Prostate gland (tissue), 2 donors: ENCODE data around the gene PACSIN3. TPM values are rescaled to one million over a fixed set of nuclear protein-coding genes. Genes with fewer than 3 reads are reported as not detected.
"Not testable (repeated sequence)": the region's sequence is repeated elsewhere in the genome, so short reads cannot be mapped to it uniquely, and the experiment has no call there.

Source experiments
- DNase-seq: peaks from one replicate; pipeline ENCODE4 v3.0.0-alpha.2; 2019; ENCODE audit warnings: low spot score
- H3K27ac ChIP-seq, 2 donors: fragments of 200-600 bp; sonication (generic); 2 replicates each; pipeline ENCODE4 v1.5.1; 2017 to 2019
- H3K27me3 ChIP-seq: fragments of 200-600 bp; sonication (generic); replicated peaks from 2 replicates; pipeline ENCODE4 v1.5.1; 2019; ENCODE audit not compliant: insufficient read depth
- H3K36me3 ChIP-seq, 2 donors: fragments of 200-600 bp; sonication (generic); 1 replicate in 1 of 2; 2 replicates in 1 of 2; pipeline versions ENCODE4 v1.5.1 to v1.8.1; 2017 to 2019
- H3K4me1 ChIP-seq: fragments of 200-600 bp; sonication (generic); replicated peaks from 2 replicates; pipeline ENCODE4 v1.5.1; 2019
- H3K4me3 ChIP-seq, 2 donors: fragments of 200-600 bp; sonication (generic); 2 replicates each; pipeline ENCODE4 v1.5.1; 2017 to 2019
- H3K9me3 ChIP-seq: fragments of 200-600 bp; sonication (generic); 2 replicates; pipeline ENCODE4 v1.5.1; 2017
- CTCF ChIP-seq, 4 experiments: fragments of 200-600 bp in 2 of 4; fragments of 450-650 bp in 2 of 4; sonication (generic) in 2 of 4; IDR thresholded peaks; 1 replicate in 3 of 4; 2 replicates in 1 of 4; pipeline ENCODE4 v1.5.1; 2016 to 2019; ENCODE audit warnings: antibody characterized with exemption in 4 of 4, mild to moderate bottlenecking in 2 of 4, moderate library complexity in 2 of 4
- POLR2A ChIP-seq: fragments of 450-650 bp; IDR thresholded peaks from one replicate; pipeline ENCODE4 v1.6.1; 2016; ENCODE audit warnings: antibody characterized with exemption, mild to moderate bottlenecking
- POLR2AphosphoS5 ChIP-seq: sonication (generic); formaldehyde crosslinking; IDR thresholded peaks from one replicate; pipeline ENCODE4 v1.6.1; 2017; ENCODE audit warnings: antibody characterized with exemption
- WGBS: methylation state at CpG from one replicate; pipeline ENCODE4 v1.1.5; 2018; 5-methylcytosine and 5-hydroxymethylcytosine counted together
- intact Hi-C: fragments of 100-400 bp; cut with DNase I; formaldehyde crosslinking; loops from one replicate; pipeline ENCODE4 v1.14.2; 2022
- total RNA-seq, 2 donors: library from RNA; depleted of rRNA; stranded (reverse); fragments of >200 nt; gene quantifications; one replicate each; pipeline ENCODE4 v1.1.0, GENCODE V29; 2016

PACSIN3 gene
- total RNA-seq, 2 donors from 2014 or later, result 38.3 to 92.3 TPM

- Histone ChIP-seq H3K27ac (no peak overlapping the region), H3K4me3 (no peak overlapping the region), H3K9me3 (no peaks in the 10 kb centered on the region), H3K27me3 (no peaks in the 10 kb centered on the region), H3K4me1 (no peaks in the 10 kb centered on the region), H3K36me3 (no peaks in the 10 kb centered on the region)
- no peak for DNase-seq
- no peak for TF ChIP-seq CTCF (IDR thresholded peaks at IDR 0.05)
- no peak for TF ChIP-seq POLR2AphosphoS5
- TF ChIP-seq POLR2A, result no peak
- WGBS, result 88% methylated on average over 5 of the region's 5 CpGs
- intact Hi-C loops, result no loop called here
Observed at GRCh38 chr11:47208628-47209027, 22.4 kb upstream of the PACSIN3 start.

GRCh38 chr11:47208008-47208552, 21.8 kb upstream of the PACSIN3 start:
- H3K4me3 ChIP-seq, DNase-seq, H3K4me1 ChIP-seq, H3K9me3 ChIP-seq, intact Hi-C loops, H3K36me3 ChIP-seq, H3K27me3 ChIP-seq, H3K27ac ChIP-seq: not testable (repeated sequence)
- WGBS, result 93% methylated on average over 13 of the region's 13 CpGs

GRCh38 chr11:47207459-47207858, 21.2 kb upstream of the PACSIN3 start:
- Histone ChIP-seq H3K9me3 (no peaks in the 10 kb centered on the region), H3K36me3 (no peaks in the 10 kb centered on the region)

DNA sequence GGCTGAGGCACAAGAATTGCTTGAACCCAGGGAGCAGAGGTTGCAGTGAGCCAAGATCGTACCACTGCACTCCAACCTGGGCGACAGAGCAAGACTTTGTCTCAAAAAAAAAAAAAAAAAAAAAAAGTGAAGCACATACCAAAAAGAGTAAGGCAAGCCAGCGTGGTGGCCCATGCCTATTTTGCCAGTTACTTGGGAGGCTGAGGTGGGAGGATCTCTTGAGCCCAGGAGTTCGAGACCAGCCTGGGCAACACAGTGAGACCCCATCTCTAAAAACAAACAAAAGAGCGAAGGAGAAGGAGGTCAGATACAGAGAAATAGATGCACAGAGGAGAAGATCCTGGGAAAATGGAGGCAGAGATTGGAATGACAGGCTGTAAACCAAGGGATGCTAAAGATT, 20.3 kb upstream of the PACSIN3 start:
- H3K4me3 ChIP-seq, H3K27me3 ChIP-seq, H3K36me3 ChIP-seq, intact Hi-C loops, DNase-seq, H3K4me1 ChIP-seq, H3K9me3 ChIP-seq, H3K27ac ChIP-seq: not testable (repeated sequence)
- WGBS, result 96% methylated on average over 5 of the region's 5 CpGs

More at GRCh38 chr11:47207459-47207858, 21.2 kb upstream of the PACSIN3 start:
- Histone ChIP-seq H3K27ac (no peak overlapping the region), H3K27me3 (no peaks in the 10 kb centered on the region), H3K4me1 (no peaks in the 10 kb centered on the region), H3K4me3 (no peak overlapping the region)
- WGBS, result 89% methylated on average over 6 of the region's 6 CpGs
- DNase-seq, result no peak
- intact Hi-C loops, result no loop called here
- TF ChIP-seq POLR2A, result no peak
- TF ChIP-seq CTCF (IDR thresholded peaks at IDR 0.05), result no peak
- no peak for TF ChIP-seq POLR2AphosphoS5

- no peak for DNase-seq
- H3K27ac ChIP-seq, result no peak overlapping the region
Observed at GRCh38 chr11:47204637-47204989, 18.4 kb upstream of the PACSIN3 start.

More at GRCh38 chr11:47204637-47204989, 18.4 kb upstream of the PACSIN3 start:
- 56% methylated on average over 2 of the region's 2 CpGs for WGBS
- TF ChIP-seq CTCF (IDR thresholded peaks at IDR 0.05) (no peak), POLR2A (no peak), POLR2AphosphoS5 (no peak)
- H3K4me1 ChIP-seq, result no peaks in the 10 kb centered on the region
- no peaks in the 10 kb centered on the region for H3K27me3 ChIP-seq
- intact Hi-C loops, result no loop called here
- H3K36me3 ChIP-seq, result no peaks in the 10 kb centered on the region
- H3K9me3 ChIP-seq, result no peaks in the 10 kb centered on the region
- no peak overlapping the region for H3K4me3 ChIP-seq
